HG02884 (cell line): ENCODE measurements around the gene KRTAP4-9.
"Not testable (repeated sequence)": the region's sequence is repeated elsewhere in the genome, so short reads cannot be mapped to it uniquely, and the experiment has no call there.

Source experiments
- ATAC-seq: cut with Tn5 transposase; IDR thresholded peaks from one replicate; pipeline ENCODE4 v1.9.1; 2021; ENCODE audit warnings: mild to moderate bottlenecking, moderate library complexity; ENCODE audit not compliant: unreplicated experiment

Gene KRTAP4-9

DNA sequence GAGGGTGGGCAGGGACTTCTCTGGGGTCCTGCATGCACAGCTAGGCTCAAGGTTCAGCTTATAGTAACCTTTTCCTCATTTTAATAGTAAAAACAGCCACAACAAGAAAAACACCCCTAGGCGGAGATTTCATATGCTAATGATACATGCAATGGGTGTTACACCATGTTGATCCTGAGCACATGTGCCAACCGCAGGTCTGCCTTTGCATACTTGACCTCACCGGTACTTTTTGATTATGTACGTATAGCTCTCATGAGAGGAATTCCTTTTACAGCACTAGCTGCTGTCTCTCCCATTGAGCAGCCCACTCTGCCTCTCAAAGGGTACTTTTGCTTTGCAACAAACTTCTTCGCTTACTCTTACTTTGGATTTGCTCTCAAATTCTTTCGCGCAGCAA lies 9.1 kb upstream of the KRTAP4-9 start:
- no peak for ATAC-seq

DNA sequence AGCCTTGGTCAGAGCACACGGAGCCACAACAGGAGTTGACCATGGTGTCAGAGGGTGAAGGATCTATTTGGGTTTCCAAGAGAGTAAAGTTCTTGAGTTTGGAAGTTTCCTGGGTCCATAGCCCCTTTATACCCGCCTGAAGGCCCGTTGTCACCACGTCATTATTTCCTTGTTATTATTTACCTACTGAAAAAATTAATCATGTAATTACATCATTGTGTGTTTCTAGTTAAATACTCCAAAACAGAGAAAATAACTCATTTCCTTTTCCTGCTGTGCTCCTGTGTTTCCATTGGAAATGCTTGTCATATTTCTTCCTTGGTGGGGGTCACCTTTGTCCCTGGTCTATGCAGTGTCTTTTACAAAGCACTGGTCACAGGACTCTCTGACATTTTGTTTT lies 7.1 kb upstream of the KRTAP4-9 start, which contains the start of gene KRTAP4-8:
Gene KRTAP4-8, minus strand, starts transcription at position 101 of the 400 bp plus-strand sequence. Its CDS starts 58 bp downstream, at position 43.
- ATAC-seq: no peak

DNA sequence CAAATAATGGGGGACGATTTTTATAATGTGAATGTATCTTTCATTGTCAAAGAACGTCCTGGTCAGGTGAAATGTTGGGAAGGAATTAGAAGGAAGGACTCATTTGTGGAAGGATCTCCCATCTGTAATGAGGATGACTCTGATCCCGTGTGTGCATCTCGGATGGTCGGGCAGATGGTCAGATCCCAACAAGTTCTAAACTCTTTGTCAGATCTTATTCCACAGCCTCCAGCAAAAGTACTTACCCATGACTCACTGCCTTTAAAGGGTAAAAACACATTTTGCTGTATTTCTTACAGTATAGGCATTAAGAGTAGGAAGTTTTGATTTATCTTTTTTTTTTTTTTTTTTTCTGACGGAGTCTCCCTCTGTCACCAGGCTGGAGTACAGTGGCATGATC lies 6.7 kb upstream of the KRTAP4-9 start:
- no peak for ATAC-seq

DNA sequence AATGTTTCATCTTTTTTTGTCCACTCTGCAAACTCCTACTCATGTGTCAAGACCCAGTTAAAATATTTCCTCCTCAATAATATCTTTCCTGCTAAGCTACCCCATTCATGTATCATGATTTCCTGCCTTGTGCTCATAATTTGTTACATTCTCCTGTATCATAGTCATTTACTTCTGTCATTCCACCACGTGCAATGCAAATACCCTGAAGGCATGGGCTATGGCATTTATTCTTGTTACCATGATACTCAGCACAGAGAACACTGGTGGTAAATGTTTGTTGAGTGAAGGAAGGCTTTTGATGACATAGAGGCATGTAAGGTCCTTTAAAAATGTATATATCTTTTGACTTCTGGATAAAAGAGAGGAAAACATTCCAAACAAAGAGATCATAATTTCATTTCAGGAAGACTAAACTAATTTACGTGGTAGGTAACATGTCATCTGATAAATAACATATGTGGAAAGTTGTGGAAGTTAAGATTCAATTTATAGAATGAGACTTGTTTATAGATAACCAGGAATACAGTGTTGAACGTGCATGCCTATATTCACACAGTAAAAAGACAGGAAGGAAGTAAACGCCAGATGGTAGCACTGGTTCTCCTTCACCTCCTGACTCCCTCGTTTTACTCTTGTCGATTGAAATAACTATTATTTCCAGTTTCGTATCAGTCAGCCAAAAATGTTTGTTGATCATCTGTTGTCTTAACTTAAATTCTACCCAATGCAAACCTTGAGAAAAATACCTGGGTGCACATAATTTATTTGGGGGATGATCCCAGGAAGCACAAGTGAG lies 5.3 kb upstream of the KRTAP4-9 start:
- not testable (repeated sequence) for ATAC-seq

DNA sequence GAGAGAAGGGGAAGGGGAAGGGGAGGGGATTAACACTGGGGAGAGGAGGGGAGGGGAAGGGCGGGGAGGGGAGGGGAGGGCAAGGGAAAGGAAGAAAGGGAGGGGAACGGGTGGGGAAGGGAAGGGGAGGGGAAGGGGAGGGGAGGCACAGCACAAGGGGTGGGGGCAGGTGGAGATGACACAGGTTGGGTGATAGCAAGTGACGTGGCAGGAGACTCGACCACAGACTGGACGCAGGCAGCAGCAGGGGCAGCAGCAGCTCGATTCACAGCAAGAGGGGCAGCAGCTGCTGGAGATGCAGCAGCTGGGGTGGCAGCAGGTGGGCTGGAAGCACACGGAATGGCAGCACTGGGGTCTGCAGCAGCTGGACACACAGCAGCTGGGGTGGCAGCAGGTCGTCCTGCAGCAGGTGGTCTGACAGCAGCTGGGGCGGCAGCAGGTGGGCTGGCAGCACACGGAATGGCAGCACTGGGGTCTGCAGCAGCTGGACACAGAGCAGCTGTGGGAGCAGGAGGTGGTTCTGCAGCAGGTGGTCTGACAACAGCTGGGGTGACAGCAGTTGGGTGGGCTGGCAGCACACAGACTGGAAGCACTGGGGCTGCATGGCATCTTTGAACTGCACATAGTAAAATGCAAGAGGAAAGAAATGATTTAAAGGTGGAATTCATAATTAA lies 3.5 kb upstream of the KRTAP4-9 start, which contains the start of gene KRTAP4-16:
Gene KRTAP4-16, minus strand, starts transcription at position 624 of the 674 bp plus-strand sequence. Its CDS starts 0 bp downstream, at position 624.
- no peak for ATAC-seq

DNA sequence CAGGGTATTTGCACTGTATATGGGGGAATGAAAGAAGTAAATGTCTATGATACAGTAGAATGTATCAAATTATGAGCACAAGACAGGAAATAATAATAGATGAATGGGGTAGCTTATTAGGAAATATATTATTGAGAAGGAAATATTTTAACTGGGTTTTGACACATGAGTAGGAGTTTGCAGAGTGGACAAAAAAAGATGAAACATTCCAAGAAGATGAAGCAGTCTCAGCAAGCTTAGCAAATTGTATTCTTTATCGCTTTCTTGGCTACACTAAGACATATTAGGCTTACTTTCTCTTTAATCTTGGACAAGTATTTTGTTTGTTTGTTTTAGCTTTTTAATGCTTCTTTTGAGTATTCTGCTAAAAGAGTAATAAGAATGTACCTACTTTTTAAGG lies 1.3 kb upstream of the KRTAP4-9 start:
- ATAC-seq: no peak

DNA sequence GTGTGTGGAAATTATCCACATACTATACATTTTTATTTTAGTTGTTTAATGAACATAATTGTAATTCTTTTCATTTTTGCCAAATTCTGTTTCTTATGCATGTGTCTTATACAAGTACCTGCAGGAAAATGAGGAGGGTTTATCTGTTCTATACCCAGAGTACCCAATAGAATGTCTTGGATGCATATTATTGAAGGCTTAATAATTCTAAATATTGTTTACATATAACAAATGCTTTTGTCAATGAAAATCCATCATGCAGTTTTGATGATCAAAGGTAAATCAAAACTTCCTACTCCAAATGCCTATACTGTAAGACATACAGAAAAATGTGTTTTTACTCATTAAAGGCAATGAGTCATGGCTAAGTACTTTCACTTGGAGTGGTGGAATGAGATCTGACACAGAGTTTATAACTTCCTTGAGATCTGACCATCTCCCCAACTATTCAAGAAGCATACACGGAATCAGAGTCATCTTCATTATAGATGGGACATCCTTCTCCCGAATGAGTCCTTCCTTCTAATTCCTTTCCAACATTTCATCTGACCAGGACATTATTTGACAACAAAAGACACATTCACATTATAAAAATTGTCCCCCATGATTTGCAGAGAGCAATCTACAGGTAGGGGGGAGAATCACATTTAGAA lies 677 bp upstream of the KRTAP4-9 start:
- not testable (repeated sequence) for ATAC-seq

DNA sequence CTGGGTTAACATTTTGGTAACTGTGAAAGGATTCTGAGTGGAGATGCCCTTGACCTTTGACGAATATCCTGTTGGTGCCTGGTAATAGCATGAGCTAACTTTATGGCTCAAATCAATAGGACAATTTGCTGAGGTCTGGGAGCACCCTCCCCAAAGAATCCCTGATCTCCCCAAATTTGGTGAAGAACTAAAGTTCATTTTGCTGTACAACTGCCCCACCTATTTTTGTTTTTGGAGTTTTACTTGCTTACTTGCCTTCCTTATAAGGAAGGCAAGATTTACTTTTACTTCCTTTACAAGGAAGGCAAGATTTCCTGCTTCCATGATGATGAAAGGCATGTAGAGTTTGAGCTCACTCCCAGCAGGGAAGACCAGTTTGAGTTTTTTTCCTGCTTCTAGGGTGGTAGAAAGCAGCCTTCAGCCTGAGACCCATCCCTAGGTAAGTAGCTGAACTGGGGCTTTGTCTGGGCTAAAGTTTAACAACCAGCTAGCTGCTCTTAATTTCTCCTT lies 2.8 kb downstream of the KRTAP4-9 start:
- ATAC-seq: no peak

DNA sequence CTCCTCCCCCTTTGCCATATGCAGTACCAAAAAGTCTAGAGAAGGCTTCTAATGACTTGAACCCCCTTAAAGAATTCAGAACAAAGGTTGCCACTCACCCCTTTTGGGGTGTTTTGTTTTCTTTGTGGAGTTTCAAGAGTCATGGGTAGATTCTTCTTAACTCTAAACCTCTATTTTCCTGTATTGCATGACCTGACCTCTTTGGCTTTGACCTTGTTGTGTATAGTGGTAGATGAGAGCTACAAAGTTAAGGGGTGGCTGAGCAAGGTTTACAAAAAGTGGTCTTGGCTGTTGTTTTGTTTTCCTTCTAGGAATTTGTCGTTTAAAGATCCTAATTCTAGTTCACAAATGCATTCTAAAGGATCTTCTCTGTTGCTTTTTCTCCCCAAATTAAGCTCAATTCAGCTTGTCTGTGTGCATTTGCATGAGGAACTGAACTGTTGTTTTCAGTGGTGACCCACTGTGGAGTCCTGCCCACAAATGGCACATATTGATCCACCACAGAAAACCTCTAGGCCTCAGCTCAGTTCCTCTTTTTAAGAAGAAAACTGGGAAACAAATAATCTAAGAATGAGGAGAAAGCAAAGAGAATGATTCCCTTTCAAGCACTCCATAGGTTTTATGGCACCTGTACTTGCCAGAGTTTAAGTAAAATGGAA lies 3.7 kb downstream of the KRTAP4-9 start:
- not testable (repeated sequence) for ATAC-seq

DNA sequence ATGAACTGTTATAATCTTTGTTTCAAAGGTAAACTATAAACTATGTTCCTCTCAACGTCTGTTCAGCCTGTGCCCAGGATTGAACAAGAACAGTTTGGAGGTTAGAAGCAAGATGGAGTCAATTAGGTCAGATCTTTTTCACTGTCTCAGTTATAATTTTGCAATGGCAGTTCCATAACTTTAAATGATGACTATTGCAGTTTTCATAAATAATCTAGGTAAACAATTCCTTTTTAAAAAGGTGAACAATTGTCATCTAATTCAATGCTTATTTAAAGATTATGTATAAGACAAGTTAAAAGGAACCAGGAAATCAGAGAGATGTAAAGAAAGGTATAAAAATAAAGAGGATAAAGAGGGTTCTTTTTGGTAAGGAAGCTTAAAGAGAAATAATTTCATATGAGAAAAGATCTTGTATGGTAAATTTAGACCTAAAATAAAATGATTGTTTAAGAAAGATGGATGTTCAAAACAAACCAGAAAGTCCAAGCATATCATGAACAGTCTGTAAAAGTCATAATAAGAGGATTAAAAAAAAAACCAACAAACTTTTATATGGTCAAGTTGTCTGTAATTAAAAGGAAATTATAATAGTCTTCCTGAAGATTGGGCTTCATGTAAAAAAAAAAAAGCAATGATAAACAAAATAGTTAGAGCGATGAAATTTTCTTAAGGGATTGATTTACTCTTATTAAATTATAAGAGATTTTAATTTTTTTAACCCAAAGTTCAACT lies 6.1 kb downstream of the KRTAP4-9 start:
- ATAC-seq: no peak

DNA sequence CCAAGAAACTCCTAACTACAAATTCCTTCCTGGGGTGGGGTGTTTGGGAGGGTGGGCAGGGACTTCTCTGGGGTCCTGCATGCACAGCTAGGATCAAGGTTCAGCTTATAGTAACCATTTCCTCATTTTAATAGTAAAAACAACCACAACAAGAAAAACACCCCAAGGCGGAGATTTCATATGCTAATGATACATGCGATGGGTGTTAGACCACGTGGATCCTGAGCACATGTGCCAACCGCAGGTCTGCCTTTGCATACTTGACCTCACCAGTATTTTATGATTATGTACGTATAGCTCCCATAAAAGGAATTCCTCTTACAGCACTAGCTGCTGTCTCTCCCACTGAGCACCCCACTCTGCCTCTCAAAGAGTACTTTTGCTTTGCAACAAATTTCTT lies 11.1 kb downstream of the KRTAP4-9 start:
- ATAC-seq: no peak

DNA sequence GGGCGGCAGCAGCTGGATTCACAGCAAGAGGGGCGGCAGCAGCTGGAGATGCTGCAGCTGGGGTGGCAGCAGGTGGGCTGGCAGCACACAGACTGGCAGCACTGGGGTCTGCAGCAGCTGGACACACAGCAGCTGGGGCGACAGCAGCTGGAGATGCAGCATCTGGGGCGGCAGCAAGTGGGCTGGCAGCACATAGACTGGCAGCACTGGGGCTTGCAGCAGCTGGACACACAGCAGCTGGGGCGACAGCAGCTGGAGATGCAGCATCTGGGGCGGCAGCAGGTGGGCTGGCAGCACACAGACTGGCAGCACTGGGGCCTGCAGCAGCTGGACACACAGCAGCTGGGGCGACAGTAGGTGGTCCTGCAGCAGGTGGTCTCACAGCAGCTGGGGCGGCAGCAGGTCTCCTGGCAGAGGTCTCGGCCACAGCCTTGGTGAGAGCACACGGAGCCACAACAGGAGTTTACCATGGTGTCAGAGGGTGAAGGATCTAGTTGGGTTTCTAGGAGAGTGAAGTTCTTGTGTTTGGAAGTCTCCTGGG lies 12.7 kb downstream of the KRTAP4-9 start, which contains the start of gene KRTAP4-11:
Gene KRTAP4-11, minus strand, starts transcription at position 528 of the 541 bp plus-strand sequence. Its CDS starts 58 bp downstream, at position 470.
- ATAC-seq: not testable (repeated sequence)

DNA sequence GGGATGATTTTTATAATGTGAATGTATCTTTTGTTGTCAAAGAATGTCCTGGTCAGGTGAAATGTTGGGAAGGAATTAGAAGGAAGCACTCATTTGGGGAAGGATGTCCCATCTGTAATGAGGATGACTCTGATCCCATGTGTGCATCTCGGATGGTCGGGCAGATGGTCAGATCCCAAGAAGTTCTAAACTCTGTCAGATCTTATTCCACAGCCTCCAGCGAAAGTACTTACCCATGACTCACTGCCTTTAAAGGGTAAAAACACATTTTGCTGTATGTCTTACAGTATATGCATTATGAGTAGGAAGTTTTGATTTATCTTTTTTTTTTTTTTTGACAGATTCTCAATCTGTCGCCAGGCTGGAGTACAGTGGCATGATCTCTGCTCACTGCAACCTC lies 13.5 kb downstream of the KRTAP4-9 start:
- ATAC-seq: no peak

DNA sequence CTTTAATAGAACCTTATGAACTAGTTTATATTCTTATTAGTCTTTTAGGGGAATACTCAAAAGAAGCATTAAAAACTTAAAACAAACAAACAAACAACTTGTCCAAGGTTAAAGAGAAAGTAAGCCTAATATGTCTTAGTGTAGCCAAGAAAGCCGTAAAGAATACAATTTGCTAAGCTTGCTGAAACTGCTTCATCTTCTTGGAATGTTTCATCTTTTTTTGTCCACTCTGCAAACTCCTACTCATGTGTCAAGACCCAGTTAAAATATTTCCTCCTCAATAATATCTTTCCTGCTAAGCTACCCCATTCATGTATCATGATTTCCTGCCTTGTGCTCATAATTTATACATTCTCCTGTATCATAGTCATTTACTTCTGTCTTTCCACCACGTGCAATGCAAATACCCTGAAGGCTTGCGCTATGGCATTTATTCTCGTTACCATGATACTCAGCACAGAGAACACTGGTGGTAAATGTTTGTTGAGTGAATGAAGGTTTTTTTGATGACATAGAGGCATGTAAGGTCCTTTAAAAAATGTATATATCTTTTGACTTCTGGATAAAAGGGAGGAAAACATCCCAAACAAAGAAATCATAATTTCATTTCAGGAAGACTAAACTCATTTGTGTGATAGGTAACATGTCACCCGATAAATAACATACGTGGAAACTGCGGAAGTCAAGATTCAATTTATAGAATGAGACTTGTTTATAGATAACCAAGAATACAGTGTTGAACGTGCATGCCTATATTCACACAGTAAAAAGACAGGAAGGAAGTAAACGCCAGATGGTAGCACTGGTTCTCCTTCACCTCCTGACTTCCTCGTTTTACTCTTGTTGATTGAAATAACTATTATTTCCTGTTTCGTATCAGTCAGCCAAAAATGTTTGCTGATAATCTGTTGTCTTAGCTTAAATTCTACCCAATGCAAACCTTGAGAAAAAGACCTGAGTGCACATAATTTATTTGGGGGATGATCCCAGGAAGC lies 14.8 kb downstream of the KRTAP4-9 start:
- ATAC-seq: not testable (repeated sequence)

DNA sequence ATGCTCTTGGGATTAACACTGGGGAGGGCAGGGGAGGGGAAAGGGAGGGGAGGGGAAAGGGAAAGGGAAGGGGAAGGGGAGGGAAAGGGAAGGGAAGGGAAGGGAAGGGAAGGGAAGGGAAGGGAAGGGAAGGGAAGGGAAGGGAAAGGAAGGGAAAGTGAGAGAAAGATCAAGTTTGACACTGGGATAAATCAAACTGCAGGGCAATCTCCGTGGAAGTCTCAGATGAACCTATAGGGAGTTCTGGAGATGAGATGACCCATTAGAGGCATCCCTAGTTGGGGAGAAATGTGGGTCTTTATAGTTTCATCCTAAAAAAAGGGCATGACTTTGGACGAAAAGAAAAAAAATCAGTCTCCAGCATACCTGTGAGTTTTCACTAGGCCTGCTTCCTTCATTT lies 16.6 kb downstream of the KRTAP4-9 start:
- no peak for ATAC-seq

DNA sequence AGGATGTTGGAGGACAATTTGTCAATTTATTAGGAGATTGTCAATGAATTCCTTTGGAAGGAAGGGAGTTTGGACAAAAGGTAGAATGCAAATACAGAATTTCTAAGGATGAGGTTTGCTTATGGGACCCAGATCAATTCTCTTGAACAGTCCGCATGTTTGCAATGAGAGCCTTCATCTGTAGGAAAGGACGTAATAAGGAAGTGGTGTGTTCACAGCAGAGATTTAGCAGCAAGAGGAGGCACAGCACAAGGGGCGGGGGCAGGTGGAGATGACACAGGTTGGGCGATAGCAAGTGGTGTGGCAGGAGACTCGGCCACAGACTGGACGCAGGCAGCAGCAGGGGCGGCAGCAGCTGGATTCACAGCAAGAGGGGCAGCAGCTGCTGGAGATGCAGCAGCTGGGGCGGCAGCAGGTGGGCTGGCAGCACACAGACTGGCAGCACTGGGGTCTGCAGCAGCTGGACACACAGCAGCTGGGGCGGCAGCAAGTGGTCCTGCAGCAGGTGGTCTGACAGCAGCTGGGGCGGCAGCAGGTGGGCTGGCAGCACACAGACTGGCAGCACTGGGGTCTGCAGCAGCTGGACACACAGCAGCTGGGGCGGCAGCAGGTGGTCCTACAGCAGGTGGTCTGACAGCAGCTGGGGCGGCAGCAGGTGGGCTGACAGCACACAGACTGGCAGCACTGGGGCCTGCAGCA lies 18.3 kb downstream of the KRTAP4-9 start:
- not testable (repeated sequence) for ATAC-seq

DNA sequence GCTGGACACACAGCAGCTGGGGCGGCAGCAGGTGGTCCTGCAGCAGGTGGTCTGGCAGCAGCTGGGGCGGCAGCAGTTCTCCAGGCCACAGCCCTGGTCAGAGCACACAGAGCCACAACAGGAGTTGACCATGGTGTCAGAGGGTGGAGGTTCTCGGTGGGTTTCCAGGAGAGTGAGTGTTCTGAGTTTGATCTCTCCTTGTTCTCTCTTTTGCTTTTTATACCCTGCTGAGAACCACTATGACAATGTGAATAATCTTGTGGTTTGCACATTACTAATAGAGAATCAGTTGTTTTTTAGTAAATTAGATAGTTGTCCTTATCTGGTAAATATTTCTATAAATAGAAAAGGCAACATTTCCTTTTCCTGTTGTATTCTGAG lies 18.8 kb downstream of the KRTAP4-9 start, which contains the start of gene KRTAP4-12:
Gene KRTAP4-12, minus strand, starts transcription at position 192 of the 381 bp plus-strand sequence. Its CDS starts 60 bp downstream, at position 132.
- not testable (repeated sequence) for ATAC-seq

DNA sequence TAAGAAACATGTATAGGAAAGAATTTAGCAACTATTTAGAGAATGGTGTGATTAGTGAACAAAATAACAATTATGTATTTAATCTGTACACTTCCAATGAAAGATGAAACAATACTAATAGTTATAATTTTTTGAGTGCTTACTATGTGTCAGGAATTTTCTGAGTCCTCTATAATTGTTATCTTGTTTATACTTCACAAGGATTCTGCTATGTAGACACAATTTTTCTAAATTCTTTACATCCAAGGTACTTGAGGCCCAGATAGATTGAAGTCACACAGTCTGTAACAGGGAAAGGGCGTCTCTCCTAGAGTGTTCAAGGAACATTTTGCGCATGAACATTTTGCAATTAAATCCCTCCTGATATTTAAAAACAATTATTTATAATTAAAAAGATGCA lies 19.9 kb downstream of the KRTAP4-9 start:
- no peak for ATAC-seq
